ENCODE measurements around the gene KRTAP21-3. TPM values are rescaled to one million over a fixed set of nuclear protein-coding genes. Genes with fewer than 3 reads are reported as not detected.

Gene KRTAP21-3
- total RNA-seq, 2 experiments from 2014 or later, result not detected

Other genes starting within 250 kb of the KRTAP21-3 start
- not detected for gene KRTAP19-1, start 238.4 kb downstream of the KRTAP21-3 start, total RNA-seq
- not detected for gene KRTAP19-2, start 231.3 kb downstream of the KRTAP21-3 start, total RNA-seq
- not detected for gene KRTAP19-3, start 226.8 kb downstream of the KRTAP21-3 start, total RNA-seq
- not detected for gene KRTAP19-4, start 221.6 kb downstream of the KRTAP21-3 start, total RNA-seq
- gene KRTAP19-5, start 216.6 kb downstream of the KRTAP21-3 start, total RNA-seq, result not detected
- not detected for gene KRTAP19-6, start 176.9 kb downstream of the KRTAP21-3 start, total RNA-seq
- not detected for gene KRTAP19-7, start 157.5 kb downstream of the KRTAP21-3 start, total RNA-seq
- not detected for gene KRTAP22-2, start 128.4 kb downstream of the KRTAP21-3 start, total RNA-seq
- not detected for gene KRTAP6-3, start 126.3 kb downstream of the KRTAP21-3 start, total RNA-seq
- not detected for gene KRTAP6-2, start 119.9 kb downstream of the KRTAP21-3 start, total RNA-seq
- not detected for gene KRTAP22-1, start 117.7 kb downstream of the KRTAP21-3 start, total RNA-seq
- not detected for gene KRTAP6-1, start 104.8 kb downstream of the KRTAP21-3 start, total RNA-seq
- not detected for gene KRTAP20-1, start 102.4 kb downstream of the KRTAP21-3 start, total RNA-seq
- not detected for gene KRTAP20-4, start 98.2 kb downstream of the KRTAP21-3 start, total RNA-seq
- not detected for gene KRTAP20-2, start 83.6 kb downstream of the KRTAP21-3 start, total RNA-seq
- gene KRTAP20-3, start 75.9 kb downstream of the KRTAP21-3 start, total RNA-seq, result not detected
- not detected for gene KRTAP21-2, start 28.5 kb upstream of the KRTAP21-3 start, total RNA-seq
- not detected for gene KRTAP21-1, start 36.7 kb upstream of the KRTAP21-3 start, total RNA-seq
- gene KRTAP8-1, start 94.5 kb upstream of the KRTAP21-3 start, total RNA-seq, result not detected
- gene KRTAP7-1, start 111.0 kb upstream of the KRTAP21-3 start, total RNA-seq, result not detected
- not detected for gene KRTAP11-1, start 162.8 kb upstream of the KRTAP21-3 start, total RNA-seq